ENCODE data around the gene RNF123.

The RNF123 gene

GRCh38 chr3:49689046-49689907 lies at the start of gene RNF123, which contains the start of gene MST1:
Gene RNF123, plus strand, starts transcription at chr3:49689557. Its CDS starts 1,609 bp downstream, at chr3:49691166.
Gene MST1, minus strand, starts transcription at chr3:49689474. Its CDS starts 783 bp downstream, at chr3:49688691.
- DNase-seq: peak; percentile 91

DNA sequence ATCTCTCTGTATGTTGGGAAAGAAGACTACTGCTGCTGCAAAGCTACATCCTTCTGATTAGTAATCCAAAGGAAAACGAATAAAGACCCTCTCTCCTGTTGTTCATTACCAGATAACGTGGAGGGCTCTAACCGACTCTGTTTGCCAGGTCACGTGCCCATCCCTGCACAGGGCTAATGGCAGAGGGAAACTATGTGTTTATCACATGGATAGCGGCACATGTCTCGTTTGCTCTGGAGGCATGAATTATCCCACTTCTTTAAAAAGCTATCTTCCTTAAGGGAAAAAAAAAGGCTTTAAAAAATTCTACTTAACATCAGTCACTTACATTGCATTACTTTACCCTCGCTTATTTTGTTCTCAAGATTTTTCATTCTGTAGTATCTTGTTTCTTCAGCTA lies 48.1 kb upstream of the RNF123 start:
- no peak for DNase-seq

DNA sequence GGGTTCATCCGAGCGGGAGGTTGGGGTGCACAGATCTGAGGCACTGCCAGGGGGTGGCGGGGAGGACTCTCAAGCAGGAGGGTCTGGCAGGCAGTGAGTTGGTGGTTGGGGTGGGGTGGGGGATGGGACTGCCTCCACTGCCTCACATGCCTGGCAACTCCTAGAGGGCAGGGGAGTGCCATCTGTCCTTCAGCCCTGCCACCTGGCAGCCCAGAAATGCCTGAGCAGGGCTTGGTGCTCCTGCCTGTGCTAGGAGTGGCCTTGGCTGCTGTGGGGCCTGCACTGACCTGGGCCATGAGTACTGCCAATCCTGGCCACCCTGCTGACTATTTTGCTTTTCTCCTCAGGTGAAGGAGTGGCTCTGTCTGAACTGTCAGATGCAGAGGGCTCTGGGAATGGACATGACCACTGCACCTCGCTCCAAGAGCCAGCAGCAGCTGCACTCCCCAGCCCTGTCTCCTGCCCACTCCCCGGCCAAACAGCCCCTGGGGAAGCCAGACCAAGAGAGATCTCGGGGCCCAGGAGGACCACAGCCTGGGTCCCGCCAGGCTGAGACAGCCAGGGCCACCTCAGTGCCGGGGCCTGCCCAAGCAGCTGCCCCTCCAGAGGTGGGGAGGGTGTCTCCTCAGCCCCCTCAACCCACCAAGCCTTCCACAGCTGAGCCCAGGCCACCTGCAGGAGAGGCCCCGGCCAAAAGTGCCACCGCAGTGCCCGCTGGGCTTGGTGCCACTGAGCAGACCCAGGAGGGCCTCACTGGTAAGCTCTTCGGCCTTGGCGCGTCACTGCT lies 47.2 kb upstream of the RNF123 start:
- no peak for DNase-seq

- no peak for DNase-seq
Measured at GRCh38 chr3:49642708-49643145, 46.6 kb upstream of the RNF123 start.

- DNase-seq: no peak
Measured at GRCh38 chr3:49644684-49645083, 44.7 kb upstream of the RNF123 start.

GRCh38 chr3:49646236-49646635 lies 43.1 kb upstream of the RNF123 start:
- DNase-seq: no peak

GRCh38 chr3:49647741-49648140 lies 41.6 kb upstream of the RNF123 start:
- no peak for DNase-seq

- DNase-seq: no peak
Measured at GRCh38 chr3:49648354-49649019, 40.9 kb upstream of the RNF123 start.

- DNase-seq: no peak
Measured at GRCh38 chr3:49649576-49649975, 39.8 kb upstream of the RNF123 start.

DNA sequence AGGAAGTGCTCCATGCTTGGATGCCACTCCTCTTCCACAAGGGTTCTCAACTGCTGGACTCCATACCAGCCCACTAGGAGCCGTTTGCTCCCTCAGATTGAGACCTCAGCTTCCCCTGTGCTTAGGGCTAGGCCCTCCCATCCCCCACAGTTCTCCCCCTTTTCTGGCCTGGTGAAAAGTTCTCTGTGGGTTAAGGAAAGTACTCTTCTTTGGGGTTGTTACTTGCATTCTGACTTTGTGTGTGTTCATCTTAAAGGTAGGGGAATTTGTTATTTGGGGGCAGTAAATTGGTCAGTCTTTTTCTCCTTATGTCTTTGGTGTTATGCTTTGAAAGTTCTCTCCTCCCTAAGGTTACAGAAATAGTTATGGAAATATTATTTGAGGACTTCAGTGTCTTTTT lies 39.2 kb upstream of the RNF123 start:
- DNase-seq: no peak

DNA sequence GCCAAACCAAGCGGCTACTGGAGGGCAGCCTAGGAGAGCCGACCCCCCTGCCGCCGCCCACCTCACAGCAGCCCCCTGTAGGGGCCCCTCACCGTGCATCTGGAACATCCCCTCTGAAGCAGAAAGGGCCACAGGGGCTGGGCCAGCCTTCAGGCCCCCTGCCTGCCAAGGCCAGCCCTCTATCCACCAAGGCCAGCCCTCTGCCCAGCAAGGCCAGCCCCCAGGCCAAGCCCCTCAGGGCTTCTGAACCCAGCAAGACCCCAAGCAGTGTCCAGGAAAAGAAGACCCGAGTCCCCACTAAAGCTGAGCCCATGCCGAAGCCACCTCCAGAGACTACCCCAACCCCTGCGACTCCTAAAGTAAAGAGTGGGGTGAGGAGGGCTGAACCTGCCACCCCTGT lies 38.7 kb upstream of the RNF123 start:
- DNase-seq: no peak

DNA sequence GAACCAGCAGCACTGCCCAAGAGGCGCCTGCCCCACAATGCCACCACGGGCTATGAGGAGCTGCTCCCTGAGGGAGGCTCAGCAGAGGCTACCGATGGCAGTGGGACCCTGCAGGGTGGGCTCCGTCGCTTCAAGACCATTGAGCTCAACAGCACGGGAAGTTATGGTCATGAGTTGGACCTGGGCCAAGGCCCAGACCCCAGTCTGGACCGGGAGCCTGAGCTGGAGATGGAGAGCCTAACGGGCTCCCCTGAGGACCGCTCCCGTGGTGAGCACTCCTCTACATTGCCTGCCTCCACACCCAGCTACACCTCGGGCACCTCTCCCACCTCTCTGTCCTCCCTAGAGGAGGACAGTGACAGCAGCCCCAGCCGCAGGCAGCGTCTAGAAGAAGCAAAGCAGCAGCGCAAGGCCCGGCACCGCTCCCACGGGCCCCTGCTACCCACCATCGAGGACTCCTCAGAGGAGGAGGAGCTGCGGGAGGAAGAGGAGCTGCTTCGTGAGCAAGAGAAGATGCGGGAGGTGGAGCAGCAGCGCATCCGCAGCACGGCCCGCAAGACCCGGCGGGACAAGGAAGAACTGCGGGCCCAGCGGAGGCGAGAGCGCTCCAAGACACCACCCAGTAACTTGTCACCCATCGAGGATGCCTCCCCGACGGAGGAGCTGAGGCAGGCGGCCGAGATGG lies 37.0 kb upstream of the RNF123 start:
- no peak for DNase-seq

GRCh38 chr3:49652903-49653415 lies 36.4 kb upstream of the RNF123 start:
- DNase-seq: no peak

DNA sequence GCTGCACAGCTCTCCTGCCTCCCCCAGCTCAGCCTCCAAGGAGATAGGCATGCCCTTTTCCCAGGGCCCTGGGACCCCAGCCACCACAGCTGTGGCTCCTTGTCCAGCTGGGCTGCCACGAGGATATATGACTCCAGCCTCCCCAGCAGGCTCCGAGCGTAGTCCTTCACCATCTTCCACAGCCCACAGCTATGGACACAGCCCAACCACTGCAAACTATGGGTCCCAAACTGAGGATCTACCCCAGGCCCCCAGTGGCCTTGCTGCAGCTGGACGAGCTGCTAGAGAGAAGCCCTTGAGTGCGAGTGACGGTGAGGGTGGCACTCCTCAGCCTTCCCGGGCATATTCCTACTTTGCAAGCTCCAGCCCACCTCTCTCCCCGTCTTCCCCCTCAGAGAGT lies 35.7 kb upstream of the RNF123 start:
- no peak for DNase-seq

DNA sequence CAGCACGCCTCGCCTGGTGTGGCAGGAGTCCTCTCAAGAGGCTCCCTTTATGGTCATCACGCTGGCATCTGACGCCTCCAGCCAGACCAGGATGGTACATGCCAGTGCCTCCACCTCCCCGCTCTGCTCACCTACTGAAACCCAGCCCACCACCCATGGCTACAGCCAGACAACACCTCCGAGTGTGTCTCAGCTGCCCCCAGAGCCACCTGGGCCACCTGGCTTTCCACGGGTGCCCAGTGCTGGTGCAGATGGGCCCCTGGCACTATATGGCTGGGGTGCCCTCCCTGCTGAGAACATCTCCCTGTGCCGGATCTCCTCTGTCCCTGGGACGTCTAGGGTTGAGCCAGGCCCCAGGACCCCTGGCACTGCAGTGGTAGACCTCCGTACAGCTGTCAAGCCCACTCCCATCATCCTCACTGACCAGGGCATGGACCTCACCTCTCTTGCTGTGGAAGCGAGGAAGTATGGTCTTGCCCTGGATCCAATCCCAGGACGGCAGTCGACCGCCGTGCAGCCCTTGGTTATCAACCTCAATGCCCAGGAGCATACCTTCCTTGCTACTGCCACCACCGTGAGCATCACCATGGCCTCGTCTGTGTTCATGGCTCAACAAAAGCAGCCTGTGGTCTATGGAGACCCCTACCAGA lies 35.1 kb upstream of the RNF123 start:
- DNase-seq: no peak

DNA sequence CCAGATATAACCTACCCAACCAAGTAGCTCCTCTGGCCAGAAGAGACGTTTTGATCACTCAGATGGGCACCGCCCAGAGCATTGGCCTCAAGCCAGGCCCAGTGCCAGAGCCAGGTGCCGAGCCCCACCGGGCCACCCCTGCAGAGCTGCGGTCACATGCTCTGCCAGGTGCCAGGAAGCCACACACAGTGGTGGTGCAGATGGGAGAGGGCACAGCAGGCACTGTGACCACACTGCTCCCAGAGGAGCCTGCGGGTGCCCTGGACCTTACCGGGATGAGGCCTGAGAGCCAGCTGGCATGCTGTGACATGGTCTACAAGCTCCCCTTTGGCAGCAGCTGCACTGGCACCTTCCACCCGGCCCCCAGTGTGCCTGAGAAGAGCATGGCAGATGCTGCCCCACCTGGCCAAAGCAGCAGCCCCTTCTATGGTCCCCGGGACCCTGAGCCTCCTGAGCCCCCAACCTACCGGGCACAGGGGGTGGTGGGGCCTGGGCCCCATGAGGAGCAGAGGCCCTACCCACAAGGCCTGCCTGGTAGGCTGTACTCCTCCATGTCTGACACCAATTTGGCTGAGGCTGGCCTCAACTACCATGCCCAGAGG lies 34.3 kb upstream of the RNF123 start:
- no peak for DNase-seq

GRCh38 chr3:49655731-49656285 lies 33.5 kb upstream of the RNF123 start:
- no peak for DNase-seq

GRCh38 chr3:49656541-49657112 lies 32.7 kb upstream of the RNF123 start:
- DNase-seq: no peak

GRCh38 chr3:49657208-49657915 lies 32.0 kb upstream of the RNF123 start:
- DNase-seq: no peak

GRCh38 chr3:49658711-49659110 lies 30.6 kb upstream of the RNF123 start:
- DNase-seq: no peak

Data from activated CD4-positive, alpha-beta T cell treated with anti-CD3 and anti-CD28 coated beads, Interleukin-2, amount 50 U/mL, for 1 hour (primary cell).